Left colon (tissue), 2 donors: ENCODE data around the gene RASSF8. TPM values are rescaled to one million over a fixed set of nuclear protein-coding genes. Genes with fewer than 3 reads are reported as not detected.

Source experiments
- ATAC-seq: fragments of 200-7000 bp; cut with Tn5 transposase; one replicate; pipeline ENCODE4 v1.9.1; 2020; ENCODE audit warnings: mild to moderate bottlenecking, moderate library complexity
- DNase-seq, 2 donors: peaks; one replicate each; pipeline ENCODE4 v3.0.0-alpha.2; 2020
- intact Hi-C, 2 donors: fragments of 100-400 bp; cut with DNase I in 1 of 2; cut with micrococcal nuclease in 1 of 2; formaldehyde crosslinking; loops; one replicate each; pipeline versions ENCODE4 v1.11.2 to v1.14.0; 2022; cut with DNase I, micrococcal nuclease
- total RNA-seq, 2 donors: library from RNA; stranded (reverse); fragmentation: NEBNext Ultra II Directional; extraction: Animal tissue kit (Norgen Biotek cat#: 25700); gene quantifications; one replicate each; pipeline ENCODE4 v1.2.1, GENCODE V29; 2021
- donor health status: DM: no; HTN: no; CAD: no.
- donor health status: DM: yes; HTN: yes; CAD: no.

RASSF8 gene
- total RNA-seq, 2 donors from 2014 or later: 4.8 to 15.7 TPM

- peak; percentile 81 to 85 for DNase-seq
- intact Hi-C loops: loop anchor here in 1 of 2 donors (10.0 kb wide), 1 partner anchor 69 kb away; the partner anchor contains the start of gene SSPN
- peak; percentile 80 for ATAC-seq
These were observed 167.2 kb downstream of the RASSF8 start for GRCh38 chr12:26125400-26126339.

DNA sequence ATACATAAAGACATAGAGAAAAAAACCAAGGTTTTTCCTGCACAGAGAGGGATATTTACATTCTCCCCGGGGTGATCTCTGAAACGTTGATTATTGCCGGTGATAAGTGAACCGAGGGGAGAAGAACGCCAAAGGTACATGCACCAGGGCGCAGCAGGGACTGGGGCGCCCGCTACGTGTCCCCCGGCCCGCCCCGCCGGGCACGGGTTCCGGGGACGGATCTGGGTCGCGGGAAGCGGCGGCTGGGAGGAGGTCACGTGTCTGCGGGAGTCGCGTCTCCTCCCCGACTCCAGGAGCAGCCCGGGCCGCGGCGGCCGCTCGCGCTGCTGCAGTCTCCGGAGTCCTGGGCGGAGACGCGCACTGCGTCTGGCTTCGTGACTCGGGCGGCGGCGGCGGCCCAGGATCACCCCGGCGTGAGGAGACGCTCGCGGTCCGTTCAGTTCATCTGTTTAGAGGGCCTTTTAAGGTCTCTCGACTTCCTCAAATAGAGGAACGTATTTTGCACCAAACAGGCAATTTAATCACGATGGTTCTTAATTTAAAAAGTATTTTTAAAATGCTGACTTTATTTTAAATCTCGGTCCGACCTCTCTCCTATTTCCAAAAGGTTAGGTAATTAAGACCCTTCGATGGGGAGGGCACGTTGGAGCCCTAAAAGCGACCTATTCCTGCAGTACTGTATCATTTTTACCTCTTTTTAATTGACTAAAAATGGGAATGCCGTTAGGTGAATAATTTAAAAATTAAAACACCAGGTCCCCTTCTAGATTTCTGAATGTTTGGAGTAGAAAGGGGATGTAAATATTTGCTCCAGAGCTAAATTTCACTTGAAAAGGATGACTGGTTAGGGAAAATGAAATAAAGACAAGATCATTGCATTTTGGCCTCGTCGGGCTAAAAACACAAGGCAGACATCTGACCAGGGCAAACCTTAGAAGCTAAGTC, 168.1 kb downstream of the RASSF8 start:
- DNase-seq (peak; percentile 87), ATAC-seq (peak; percentile 76)
- intact Hi-C loops: loop anchor here in 1 of 2 donors (10.0 kb wide), 1 partner anchor 68 kb away; the partner anchor contains the start of gene SSPN

GRCh38 chr12:26127404-26127803, 168.9 kb downstream of the RASSF8 start:
- DNase-seq (no peak), ATAC-seq (no peak)
- intact Hi-C loops: loop anchor here in 1 of 2 donors (10.0 kb wide), 1 partner anchor 67 kb away; the partner anchor contains the start of gene SSPN

DNA sequence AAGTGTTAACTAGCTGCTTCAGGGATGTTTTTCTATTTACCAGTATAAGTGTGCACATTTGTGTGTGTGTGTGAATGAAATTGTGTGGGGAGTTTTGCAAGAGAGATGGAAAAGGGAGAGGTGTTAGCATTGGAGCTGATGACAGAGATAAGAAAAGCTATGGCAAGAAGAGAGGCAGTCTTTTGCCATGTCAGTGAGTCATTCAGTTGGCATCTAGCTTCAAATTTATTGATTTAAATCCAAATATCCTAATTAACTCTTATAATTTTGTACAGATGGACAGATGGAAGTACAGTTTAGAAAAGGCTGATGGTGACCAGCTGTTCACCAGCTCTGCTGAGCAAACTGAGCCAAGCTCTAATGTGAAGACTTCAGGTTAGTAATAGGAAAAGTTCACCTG, 169.7 kb downstream of the RASSF8 start:
- DNase-seq: no peak
- ATAC-seq: no peak
- intact Hi-C loops: loop anchor here in 1 of 2 donors (10.0 kb wide), 1 partner anchor 67 kb away; the partner anchor contains the start of gene SSPN

Other genes with a start within 250 kb of the RASSF8 start
- 10 to 100 TPM; 35.4 to 48.4 TPM for gene BHLHE41, start 166.4 kb downstream of the RASSF8 start, total RNA-seq
- 10 to 100 TPM; 12.8 to 20.6 TPM for gene SSPN, start 236.9 kb downstream of the RASSF8 start, total RNA-seq